GM12878 (cell line): ENCODE data around the gene NMNAT3. TPM values are rescaled to one million over a fixed set of nuclear protein-coding genes. Genes with fewer than 3 reads are reported as not detected.

Experiments used
- ATAC-seq: fragments of 200-7000 bp; cut with Tn5 transposase; 3 replicates; pipeline ENCODE4 v1.9.1; 2020; ENCODE audit warnings: mild to moderate bottlenecking, moderate library complexity
- BruUV-seq: library from RNA; stranded (reverse); fragments of 400-500 nt; replicated peaks from 2 replicates; lab custom pipeline; 2021; lab: Mats Ljungman, UMichigan
- CTCF ChIA-PET: fragments of 300-600 bp; sonication (Branson Sonifier 250); formaldehyde crosslinking; extraction: SDS; loops from one replicate; lab custom pipeline; 2021; ENCODE audit warnings: inconsistent platforms; lab: Yijun Ruan, JAX
- POLR2A ChIA-PET: fragments of 350-600 bp; formaldehyde crosslinking; extraction: SDS; loops from one replicate; lab custom pipeline; 2021; ENCODE audit warnings: inconsistent platforms; lab: Charles Lee
- RAD21 ChIA-PET: fragments of 300-600 bp; sonication (Branson Sonifier 250); formaldehyde crosslinking; loops from one replicate; lab custom pipeline; 2023; ENCODE audit warnings: antibody characterized with exemption; ENCODE audit not compliant: unreplicated experiment; lab: Charles Lee
- SMC1A ChIA-PET: fragments of 300-600 bp; sonication (Branson Sonifier 250); formaldehyde crosslinking; loops from one replicate; lab custom pipeline; 2023; ENCODE audit not compliant: unreplicated experiment, uncharacterized antibody; lab: Charles Lee
- DNase-seq: peaks from one replicate; pipeline ENCODE4 v3.0.0-alpha.2; 2011; ENCODE audit warnings: low read depth, low spot score
- FAIRE-seq: peaks from 3 replicates; lab custom pipeline; 2011; peaks lifted over from hg19 to GRCh38; lab: Jason Lieb, UNC
- H2AFZ ChIP-seq: 2 replicates; pipeline ENCODE4 v1.6.0; 2011; ENCODE audit warnings: low read depth, low read length, control low read depth; ENCODE audit not compliant: control insufficient read depth
- H3K27ac ChIP-seq: 2 replicates; pipeline ENCODE4 v1.5.1; 2011; ENCODE audit warnings: control low read depth; ENCODE audit not compliant: control insufficient read depth, insufficient read depth
- H3K27me3 ChIP-seq, 2 experiments: replicated peaks in 1 of 2; 2 replicates each; pipeline versions ENCODE4 v1.6.0 to v1.6.1; 2011; ENCODE audit warnings: low read length in 1 of 2; ENCODE audit not compliant: control insufficient read depth in 2 of 2, insufficient read depth in 2 of 2
- H3K36me3 ChIP-seq, 2 experiments: 2 replicates each; pipeline ENCODE4 v1.5.1; 2011; ENCODE audit warnings: low read length in 1 of 2; ENCODE audit not compliant: control insufficient read depth in 2 of 2, insufficient read depth in 2 of 2
- H3K4me1 ChIP-seq: 2 replicates; pipeline ENCODE4 v1.6.1; 2011; ENCODE audit warnings: mild to moderate bottlenecking, low read length, moderate library complexity, mixed read lengths; ENCODE audit not compliant: control insufficient read depth, insufficient read depth
- H3K4me2 ChIP-seq: 2 replicates; pipeline ENCODE4 v1.6.0; 2011; ENCODE audit warnings: control low read depth; ENCODE audit not compliant: control insufficient read depth, insufficient read depth
- H3K4me3 ChIP-seq: fragments of 200-600 bp; sonication (generic); 2 replicates; pipeline ENCODE4 v1.5.1; 2016
- H3K79me2 ChIP-seq: 2 replicates; pipeline ENCODE4 v1.6.0; 2011; ENCODE audit warnings: low read length; ENCODE audit not compliant: control insufficient read depth, insufficient read depth
- H3K9ac ChIP-seq: 2 replicates; pipeline ENCODE4 v1.8.0; 2011; ENCODE audit warnings: low read length, control low read depth, mixed read lengths; ENCODE audit not compliant: control insufficient read depth, insufficient read depth
- H3K9me3 ChIP-seq: replicated peaks from 3 replicates; pipeline ENCODE4 v1.5.1; 2011; ENCODE audit warnings: mild to moderate bottlenecking, low read length; ENCODE audit not compliant: control insufficient read depth, insufficient read depth
- H4K20me1 ChIP-seq: 2 replicates; pipeline ENCODE4 v1.6.0; 2011; ENCODE audit not compliant: control insufficient read depth, insufficient read depth
- CREB1 ChIP-seq: IDR thresholded peaks from 2 replicates; pipeline ENCODE4 v1.6.1; 2012; ENCODE audit warnings: low read depth, mild to moderate bottlenecking, inconsistent platforms
- GATAD2B ChIP-seq: fragments of 450-650 bp; conservative IDR thresholded peaks from 2 replicates; pipeline ENCODE4 v1.6.1; 2017; ENCODE audit warnings: low read depth, mild to moderate bottlenecking, moderate library complexity
- HSF1 ChIP-seq: fragments of 150-350 bp; IDR thresholded peaks from 2 replicates; pipeline ENCODE4 v1.6.1; 2014; ENCODE audit warnings: mild to moderate bottlenecking, low read depth, low read length
- IKZF1 ChIP-seq: fragments of 450-650 bp; conservative IDR thresholded peaks from 2 replicates; pipeline ENCODE4 v1.6.1; 2017; ENCODE audit warnings: antibody characterized with exemption, mild to moderate bottlenecking
- POLR2AphosphoS5 ChIP-seq: IDR thresholded peaks from 2 replicates; pipeline ENCODE4 v1.6.1; 2011; ENCODE audit warnings: mild to moderate bottlenecking, low read length, inconsistent platforms
- STAT1 ChIP-seq: fragments of 450-650 bp; conservative IDR thresholded peaks from 2 replicates; pipeline ENCODE4 v1.6.1; 2014; ENCODE audit warnings: antibody characterized with exemption, mild to moderate bottlenecking
- WGBS: methylation state at CpG from one replicate; pipeline ENCODE4 v1.1.6; 2016; ENCODE audit warnings: low lambda C conversion rate; ENCODE audit not compliant: insufficient replicate concordance, insufficient coverage; ENCODE audit errors: missing lambda C conversion rate; 5-methylcytosine and 5-hydroxymethylcytosine counted together
- in situ Hi-C: fragments of 300-500 bp; cut with MboI; formaldehyde crosslinking; loops from 9 replicates; pipeline ENCODE4 v1.14.3; 2018; ENCODE audit warnings: mixed read lengths
- intact Hi-C: fragments of 100-400 bp; cut with micrococcal nuclease; formaldehyde crosslinking; loops from one replicate; pipeline ENCODE4 v1.14.2; 2022; ENCODE audit not compliant: unreplicated experiment
- polyA plus RNA-seq, 11 experiments: library from polyadenylated mRNA; depleted of rRNA in 4 of 11; unstranded in 6 of 11; stranded (reverse) in 5 of 11; fragments of >200 nt; fragmentation: Nextera tagmentation in 4 of 11; fragmentation: Illumina TruSeq in 1 of 11; extraction: Ambion mirVana in 4 of 11; extraction: Trizol in 1 of 11; gene quantifications; 1 replicate in 1 of 11; 2 replicates in 10 of 11; pipeline versions ENCODE4 v1.2.1 to v1.2.3, GENCODE V29; 2011 to 2016; ENCODE audit warnings: inconsistent platforms in 2 of 11, missing spikeins in 2 of 11, low read depth in 1 of 11
- total RNA-seq, 4 experiments: library from RNA; depleted of rRNA in 3 of 4; stranded (reverse); fragments of >200 nt in 3 of 4; fragmentation: Illumina TruSeq in 1 of 4; extraction: Trizol in 1 of 4; gene quantifications; 2 replicates each; pipeline versions ENCODE4 v1.2.1 to v1.2.3, GENCODE V29; 2013 to 2021

The NMNAT3 gene
- total and polyA plus RNA-seq, 10 of the 15 experiments (the other 5 are each of a cell fraction or from before 2014, with no cell fraction given): under 0.01 to 0.92 (median 0.08) TPM; not detected in 4

GRCh38 chr3:139640456-139640855 lies 37.3 kb downstream of the NMNAT3 start:
- CTCF ChIA-PET: no interaction called here
- H3K4me3 ChIP-seq: no peak overlapping the region
- intact Hi-C loops: no loop called here
- H3K9me3 ChIP-seq: no peaks in the 10 kb centered on the region
- H3K27ac ChIP-seq: no peak overlapping the region
- FAIRE-seq (no peak), ATAC-seq (no peak), DNase-seq (no peak)
- H3K4me1 ChIP-seq: no peaks in the 10 kb centered on the region
- SMC1A ChIA-PET: no interaction called here
- RAD21 ChIA-PET: no interaction called here
- POLR2A ChIA-PET: no interaction called here
- no peaks in the 10 kb centered on the region for H3K79me2 ChIP-seq
- in situ Hi-C loops: no loop called here
- WGBS: 20% methylated on average over 1 of the region's 1 CpG
- no peaks in the 10 kb centered on the region for H3K36me3 ChIP-seq
- no peaks in the 10 kb centered on the region for H3K27me3 ChIP-seq
- no TSS peak for BruUV-seq
- H4K20me1 ChIP-seq: no peaks in the 10 kb centered on the region
- H3K9ac ChIP-seq: no peak overlapping the region
- H2AFZ ChIP-seq: no peak overlapping the region
- TF ChIP-seq HSF1: no peak
- TF ChIP-seq POLR2AphosphoS5: no peak
- TF ChIP-seq GATAD2B: no peak
- no peak for TF ChIP-seq CREB1
- TF ChIP-seq IKZF1: no peak
- TF ChIP-seq, all 136 proteins: peak for 0
- H3K4me2 ChIP-seq: no peak overlapping the region

- intact Hi-C loops: no loop called here
- no peak overlapping the region for H3K4me3 ChIP-seq
- H3K9ac ChIP-seq: no peak overlapping the region
- H3K27ac ChIP-seq: no peak overlapping the region
- H4K20me1 ChIP-seq: no peaks in the 10 kb centered on the region
- no peak for FAIRE-seq
- H3K4me2 ChIP-seq: no peak overlapping the region
- no peak for DNase-seq
- TF ChIP-seq STAT1: no peak
- TF ChIP-seq, all 136 proteins: peak for 0
- ChIA-PET POLR2A (no interaction called here), SMC1A (no interaction called here), CTCF (no interaction called here), RAD21 (no interaction called here)
- Histone ChIP-seq H3K79me2 (no peaks in the 10 kb centered on the region), H3K9me3 (no peaks in the 10 kb centered on the region), H2AFZ (no peak overlapping the region), H3K4me1 (no peaks in the 10 kb centered on the region), H3K27me3 (no peaks in the 10 kb centered on the region), H3K36me3 (no peaks in the 10 kb centered on the region)
- BruUV-seq: no TSS peak
- in situ Hi-C loops: no loop called here
- WGBS: 0% methylated on average over 1 of the region's 1 CpG
- no peak for ATAC-seq
Measured at GRCh38 chr3:139639662-139640061, 38.1 kb downstream of the NMNAT3 start.
